ENCODE data around the gene JKAMP. TPM values are rescaled to one million over a fixed set of nuclear protein-coding genes. Genes with fewer than 3 reads are reported as not detected.

Gene JKAMP
- total and polyA plus RNA-seq, 4 donors = 19.7 to 65.1 (median 32.5) TPM

DNA sequence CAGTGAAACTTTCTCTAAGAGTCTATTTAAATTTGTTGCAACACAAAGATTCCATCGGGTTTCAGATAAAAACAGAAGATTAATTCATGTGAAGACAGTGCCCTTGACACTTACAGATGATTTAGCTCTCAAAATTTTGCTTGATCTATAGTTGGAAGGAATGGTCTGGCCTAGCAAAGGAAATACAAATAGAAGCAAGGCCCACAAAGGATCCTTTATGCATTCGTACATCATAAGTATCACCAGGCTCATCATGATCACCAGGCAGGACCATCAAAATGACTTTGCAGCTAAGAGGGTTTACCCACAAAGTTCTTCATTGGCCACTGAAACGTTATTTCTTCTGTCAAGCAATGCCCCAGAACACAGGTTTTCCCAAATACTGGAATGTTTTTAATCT is 24.8 kb downstream of the JKAMP start:
- Histone ChIP-seq H3K27me3 (ENCODE audit: control insufficient read depth in 4 of 4, insufficient read depth in 4 of 4, low read length in 3 of 4) (no peaks in the 10 kb centered on the region), H3K4me3 (ENCODE audit: low read depth in 1 of 3, low read length in 3 of 3) (no peak overlapping the region), H3K4me1 (ENCODE audit: control insufficient read depth in 4 of 4, insufficient read depth in 4 of 4, low read length in 3 of 4) (no peaks in the 10 kb centered on the region), H3K27ac (ENCODE audit: low read depth in 1 of 2, low read length in 2 of 2) (no peak overlapping the region), H3K9me3 (ENCODE audit: control insufficient read depth in 4 of 4, low read length in 3 of 4) (no peaks in the 10 kb centered on the region), H3K36me3 (ENCODE audit: control insufficient read depth in 4 of 4, insufficient read depth in 3 of 4, low read depth in 1 of 4, low read length in 3 of 4) (peaks cover 1 to 6% (median 2%) of the 10 kb centered on the region in 4 donors), H3K9ac (ENCODE audit: low read depth in 1 of 2, low read length in 2 of 2) (no peak overlapping the region)
- no peak for TF ChIP-seq RAD21 (IDR thresholded peaks at IDR 0.05)
- no peak for TF ChIP-seq SP1 (IDR thresholded peaks at IDR 0.05)
- TF ChIP-seq, protein P1, sequence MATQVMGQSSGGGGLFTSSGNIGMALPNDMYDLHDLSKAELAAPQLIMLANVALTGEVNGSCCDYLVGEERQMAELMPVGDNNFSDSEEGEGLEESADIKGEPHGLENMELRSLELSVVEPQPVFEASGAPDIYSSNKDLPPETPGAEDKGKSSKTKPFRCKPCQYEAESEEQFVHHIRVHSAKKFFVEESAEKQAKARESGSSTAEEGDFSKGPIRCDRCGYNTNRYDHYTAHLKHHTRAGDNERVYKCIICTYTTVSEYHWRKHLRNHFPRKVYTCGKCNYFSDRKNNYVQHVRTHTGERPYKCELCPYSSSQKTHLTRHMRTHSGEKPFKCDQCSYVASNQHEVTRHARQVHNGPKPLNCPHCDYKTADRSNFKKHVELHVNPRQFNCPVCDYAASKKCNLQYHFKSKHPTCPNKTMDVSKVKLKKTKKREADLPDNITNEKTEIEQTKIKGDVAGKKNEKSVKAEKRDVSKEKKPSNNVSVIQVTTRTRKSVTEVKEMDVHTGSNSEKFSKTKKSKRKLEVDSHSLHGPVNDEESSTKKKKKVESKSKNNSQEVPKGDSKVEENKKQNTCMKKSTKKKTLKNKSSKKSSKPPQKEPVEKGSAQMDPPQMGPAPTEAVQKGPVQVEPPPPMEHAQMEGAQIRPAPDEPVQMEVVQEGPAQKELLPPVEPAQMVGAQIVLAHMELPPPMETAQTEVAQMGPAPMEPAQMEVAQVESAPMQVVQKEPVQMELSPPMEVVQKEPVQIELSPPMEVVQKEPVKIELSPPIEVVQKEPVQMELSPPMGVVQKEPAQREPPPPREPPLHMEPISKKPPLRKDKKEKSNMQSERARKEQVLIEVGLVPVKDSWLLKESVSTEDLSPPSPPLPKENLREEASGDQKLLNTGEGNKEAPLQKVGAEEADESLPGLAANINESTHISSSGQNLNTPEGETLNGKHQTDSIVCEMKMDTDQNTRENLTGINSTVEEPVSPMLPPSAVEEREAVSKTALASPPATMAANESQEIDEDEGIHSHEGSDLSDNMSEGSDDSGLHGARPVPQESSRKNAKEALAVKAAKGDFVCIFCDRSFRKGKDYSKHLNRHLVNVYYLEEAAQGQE (IDR thresholded peaks at IDR 0.05) = no peak
- no peak for TF ChIP-seq HNF4A (conservative IDR thresholded peaks at IDR 0.05)
- TF ChIP-seq EGR1 (IDR thresholded peaks at IDR 0.05; ENCODE audit: low read depth in 2 of 2) = no peak
- TF ChIP-seq NR2F2 (IDR thresholded peaks at IDR 0.05) = no peak
- TF ChIP-seq YY1 (IDR thresholded peaks at IDR 0.05) = no peak
- DNase-seq (ENCODE audit: low spot score) = no peak
- WGBS = 89% methylated on average over 3 of the region's 3 CpGs

DNA sequence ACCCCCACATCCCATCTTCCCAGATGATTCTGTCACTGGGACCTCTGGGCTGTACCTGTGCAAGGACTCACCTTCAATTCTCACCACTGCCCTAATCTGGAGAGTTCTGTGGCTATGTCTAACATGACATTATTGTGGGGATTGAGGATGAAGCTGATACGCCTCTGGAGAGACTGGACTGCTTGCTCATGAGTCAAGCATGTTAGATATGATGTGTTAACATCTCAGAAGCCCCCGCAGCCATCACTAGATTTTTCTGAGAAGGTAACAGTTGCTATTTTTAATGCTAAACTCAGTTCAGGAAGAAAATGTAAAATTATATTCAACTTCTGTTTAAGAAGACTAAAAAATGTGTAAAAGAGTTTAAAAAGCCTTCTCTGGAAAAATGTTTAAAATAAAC is 25.7 kb downstream of the JKAMP start:
- Histone ChIP-seq H3K4me3 (ENCODE audit: low read depth in 1 of 3, low read length in 3 of 3) (no peak overlapping the region), H3K9me3 (ENCODE audit: control insufficient read depth in 4 of 4, low read length in 3 of 4) (no peaks in the 10 kb centered on the region), H3K27me3 (ENCODE audit: control insufficient read depth in 4 of 4, insufficient read depth in 4 of 4, low read length in 3 of 4) (no peaks in the 10 kb centered on the region), H3K36me3 (ENCODE audit: control insufficient read depth in 4 of 4, insufficient read depth in 3 of 4, low read depth in 1 of 4, low read length in 3 of 4) (peaks cover 0 to 1% (median 0%) of the 10 kb centered on the region in 4 donors), H3K27ac (ENCODE audit: low read depth in 1 of 2, low read length in 2 of 2) (no peak overlapping the region), H3K9ac (ENCODE audit: low read depth in 1 of 2, low read length in 2 of 2) (no peak overlapping the region), H3K4me1 (ENCODE audit: control insufficient read depth in 4 of 4, insufficient read depth in 4 of 4, low read length in 3 of 4) (no peaks in the 10 kb centered on the region)
- 88% methylated on average over 2 of the region's 2 CpGs for WGBS
- no peak for DNase-seq (ENCODE audit: low spot score)
- TF ChIP-seq NR2F2 (IDR thresholded peaks at IDR 0.05) (no peak), GABPA (IDR thresholded peaks at IDR 0.05 in 1 of 2, conservative IDR thresholded peaks at IDR 0.05 in 1 of 2) (no peak), EGR1 (IDR thresholded peaks at IDR 0.05; ENCODE audit: low read depth in 2 of 2) (no peak), FOXA2 (IDR thresholded peaks at IDR 0.05) (no peak), HNF4A (conservative IDR thresholded peaks at IDR 0.05) (no peak), RXRA (IDR thresholded peaks at IDR 0.05) (no peak), FOXA1 (IDR thresholded peaks at IDR 0.05) (no peak), SP1 (IDR thresholded peaks at IDR 0.05) (no peak), YY1 (IDR thresholded peaks at IDR 0.05) (no peak), TAF1 (conservative IDR thresholded peaks at IDR 0.05) (no peak), JUND (IDR thresholded peaks at IDR 0.05) (no peak), RAD21 (IDR thresholded peaks at IDR 0.05) (no peak)
- TF ChIP-seq, protein P2, sequence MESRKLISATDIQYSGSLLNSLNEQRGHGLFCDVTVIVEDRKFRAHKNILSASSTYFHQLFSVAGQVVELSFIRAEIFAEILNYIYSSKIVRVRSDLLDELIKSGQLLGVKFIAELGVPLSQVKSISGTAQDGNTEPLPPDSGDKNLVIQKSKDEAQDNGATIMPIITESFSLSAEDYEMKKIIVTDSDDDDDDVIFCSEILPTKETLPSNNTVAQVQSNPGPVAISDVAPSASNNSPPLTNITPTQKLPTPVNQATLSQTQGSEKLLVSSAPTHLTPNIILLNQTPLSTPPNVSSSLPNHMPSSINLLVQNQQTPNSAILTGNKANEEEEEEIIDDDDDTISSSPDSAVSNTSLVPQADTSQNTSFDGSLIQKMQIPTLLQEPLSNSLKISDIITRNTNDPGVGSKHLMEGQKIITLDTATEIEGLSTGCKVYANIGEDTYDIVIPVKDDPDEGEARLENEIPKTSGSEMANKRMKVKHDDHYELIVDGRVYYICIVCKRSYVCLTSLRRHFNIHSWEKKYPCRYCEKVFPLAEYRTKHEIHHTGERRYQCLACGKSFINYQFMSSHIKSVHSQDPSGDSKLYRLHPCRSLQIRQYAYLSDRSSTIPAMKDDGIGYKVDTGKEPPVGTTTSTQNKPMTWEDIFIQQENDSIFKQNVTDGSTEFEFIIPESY (IDR thresholded peaks at IDR 0.05) = no peak
- TF ChIP-seq, protein P1 (IDR thresholded peaks at IDR 0.05) = no peak
